ENCODE results near the gene NLGN1. TPM values are rescaled to one million over a fixed set of nuclear protein-coding genes. Genes with fewer than 3 reads are reported as not detected.

The NLGN1 gene
- polyA plus RNA-seq, 2 of the 4 experiments (the other 2 are of a cell fraction), result not detected

- ChIA-PET CTCF (interaction anchor here (0.7 kb wide), 1 partner anchor 65 kb away, joined by 4 read pairs; no protein-coding TSS in a partner anchor), POLR2A (no interaction called here)
- no peak overlapping the region for H3K4me3 ChIP-seq
- no peak overlapping the region for H3K27ac ChIP-seq
- TF ChIP-seq MAFK (IDR thresholded peaks at IDR 0.05; ENCODE audit: partially characterized antibody) (peak; percentile 28), CBX2 (IDR thresholded peaks at IDR 0.05; ENCODE audit: borderline replicate concordance, low read depth) (no peak), FOSB (CRISPR knock-in tag; IDR thresholded peaks at IDR 0.05) (no peak), ZSCAN20 (CRISPR knock-in tag; IDR thresholded peaks at IDR 0.05) (no peak)
- ATAC-seq (no peak), FAIRE-seq (no peak), DNase-seq (ENCODE audit: low read depth in 1 of 2, low spot score in 1 of 2) (no peak)
- WGBS (ENCODE audit: missing lambda C conversion rate), result 9% methylated on average over 4 of the region's 4 CpGs
- no peaks in the 10 kb centered on the region for H3K4me1 ChIP-seq
- H3K4me2 ChIP-seq, result no peak overlapping the region
- no peaks in the 10 kb centered on the region for H3K9me3 ChIP-seq
These were observed 441.1 kb downstream of the NLGN1 start for GRCh38 chr3:173838644-173839043.

DNA sequence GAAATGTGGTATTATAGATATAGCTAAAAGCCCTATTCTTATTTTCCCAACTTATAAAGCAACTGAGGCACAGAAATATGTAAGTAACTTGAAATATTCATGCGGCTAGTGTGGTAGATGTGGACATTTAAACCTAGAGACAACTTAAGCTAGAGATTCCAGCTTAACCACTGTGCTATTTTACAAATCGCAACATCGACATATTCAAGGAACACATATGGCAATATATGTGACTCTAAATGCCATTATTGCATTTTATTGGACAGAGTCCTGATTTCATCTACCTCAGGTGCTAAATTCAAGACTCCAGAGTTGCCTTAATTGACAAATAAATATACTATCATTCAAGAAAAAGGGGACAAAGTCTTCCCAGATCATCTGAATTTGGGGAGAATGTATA is 442.3 kb downstream of the NLGN1 start:
- no peaks in the 10 kb centered on the region for H3K9me3 ChIP-seq
- ChIA-PET POLR2A (no interaction called here), CTCF (no interaction called here)
- no peak for ATAC-seq
- no peak overlapping the region for H3K4me3 ChIP-seq
- FAIRE-seq, result no peak
- H3K4me1 ChIP-seq, result no peaks in the 10 kb centered on the region
- no peak for TF ChIP-seq TFCP2L1 (CRISPR knock-in tag; IDR thresholded peaks at IDR 0.05)
- peak; percentile 35 for TF ChIP-seq MAFK (IDR thresholded peaks at IDR 0.05; ENCODE audit: partially characterized antibody)
- no peak for DNase-seq (ENCODE audit: low read depth in 1 of 2, low spot score in 1 of 2)
- H3K4me2 ChIP-seq, result no peak overlapping the region
- H3K27ac ChIP-seq, result no peak overlapping the region
- WGBS (ENCODE audit: missing lambda C conversion rate), result 29% methylated on average over 3 of the region's 3 CpGs

DNA sequence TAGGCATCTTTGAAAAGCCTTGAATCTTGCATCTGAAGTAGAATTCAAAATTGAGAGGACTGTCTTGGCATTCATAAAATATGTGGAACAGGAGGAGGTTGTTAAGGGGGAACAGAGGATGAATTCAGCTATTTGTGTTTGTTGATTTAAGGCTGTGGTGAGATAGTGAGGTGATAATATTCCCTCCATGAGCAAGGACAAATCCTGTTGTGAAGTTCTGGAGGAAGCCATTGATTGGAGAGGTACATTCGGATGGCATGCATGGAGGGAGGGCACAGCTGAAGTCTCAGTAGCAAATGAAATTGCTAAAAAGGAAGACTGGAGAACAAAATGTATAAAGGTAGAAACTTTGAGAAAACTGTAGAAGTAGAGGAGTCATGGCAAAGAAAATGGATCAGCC is 443.8 kb downstream of the NLGN1 start:
- WGBS (ENCODE audit: missing lambda C conversion rate), result 35% methylated on average over 1 of the region's 1 CpG
- TF ChIP-seq, protein P1, sequence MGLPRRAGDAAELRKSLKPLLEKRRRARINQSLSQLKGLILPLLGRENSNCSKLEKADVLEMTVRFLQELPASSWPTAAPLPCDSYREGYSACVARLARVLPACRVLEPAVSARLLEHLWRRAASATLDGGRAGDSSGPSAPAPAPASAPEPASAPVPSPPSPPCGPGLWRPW (IDR thresholded peaks at IDR 0.05), result no peak
- TF ChIP-seq NR3C1 (IDR thresholded peaks at IDR 0.05) (no peak), NFE2L2 (conservative IDR thresholded peaks at IDR 0.05; ENCODE audit: low read length) (no peak), PHF8 (IDR thresholded peaks at IDR 0.05; ENCODE audit: borderline replicate concordance, low read depth) (no peak), EHF (CRISPR knock-in tag; IDR thresholded peaks at IDR 0.05) (no peak), POLR2AphosphoS2 (conservative IDR thresholded peaks at IDR 0.05; ENCODE audit: low read length) (no peak), HOXA7 (CRISPR knock-in tag; IDR thresholded peaks at IDR 0.05) (no peak), CHD2 (IDR thresholded peaks at IDR 0.05; ENCODE audit: low read length, partially characterized antibody) (no peak), FOSL2 (IDR thresholded peaks at IDR 0.05) (no peak), FOSL2 (CRISPR knock-in tag; IDR thresholded peaks at IDR 0.05) (no peak), BHLHE40 (IDR thresholded peaks at IDR 0.05; ENCODE audit: low read depth, low read length) (no peak), CBX2 (IDR thresholded peaks at IDR 0.05; ENCODE audit: borderline replicate concordance, low read depth) (no peak), HMGXB4 (CRISPR knock-in tag; IDR thresholded peaks at IDR 0.05; ENCODE audit: borderline replicate concordance) (no peak), RNF2 (IDR thresholded peaks at IDR 0.05; ENCODE audit: borderline replicate concordance, low read depth) (no peak), HOXB13 (CRISPR knock-in tag; IDR thresholded peaks at IDR 0.05; ENCODE audit: low read depth) (no peak)
- TF ChIP-seq, protein P2, sequence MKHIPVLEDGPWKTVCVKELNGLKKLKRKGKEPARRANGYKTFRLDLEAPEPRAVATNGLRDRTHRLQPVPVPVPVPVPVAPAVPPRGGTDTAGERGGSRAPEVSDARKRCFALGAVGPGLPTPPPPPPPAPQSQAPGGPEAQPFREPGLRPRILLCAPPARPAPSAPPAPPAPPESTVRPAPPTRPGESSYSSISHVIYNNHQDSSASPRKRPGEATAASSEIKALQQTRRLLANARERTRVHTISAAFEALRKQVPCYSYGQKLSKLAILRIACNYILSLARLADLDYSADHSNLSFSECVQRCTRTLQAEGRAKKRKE (CRISPR knock-in tag; IDR thresholded peaks at IDR 0.05; ENCODE audit: low read depth), result no peak
- ATAC-seq (no peak), DNase-seq (ENCODE audit: low read depth in 1 of 2, low spot score in 1 of 2) (no peak), FAIRE-seq (no peak)
- H3K4me3 ChIP-seq, result no peak overlapping the region
- no peaks in the 10 kb centered on the region for H3K9me3 ChIP-seq
- H3K4me1 ChIP-seq, result no peaks in the 10 kb centered on the region
- ChIA-PET POLR2A (no interaction called here), CTCF (no interaction called here)
- no peak overlapping the region for H3K27ac ChIP-seq
- H3K4me2 ChIP-seq, result no peak overlapping the region
